GM19035 (cell line): ENCODE data around the gene ONECUT3.

Experiments used
- ATAC-seq: cut with Tn5 transposase; IDR thresholded peaks from one replicate; pipeline ENCODE4 v1.9.1; 2021; ENCODE audit not compliant: unreplicated experiment

Gene ONECUT3

DNA sequence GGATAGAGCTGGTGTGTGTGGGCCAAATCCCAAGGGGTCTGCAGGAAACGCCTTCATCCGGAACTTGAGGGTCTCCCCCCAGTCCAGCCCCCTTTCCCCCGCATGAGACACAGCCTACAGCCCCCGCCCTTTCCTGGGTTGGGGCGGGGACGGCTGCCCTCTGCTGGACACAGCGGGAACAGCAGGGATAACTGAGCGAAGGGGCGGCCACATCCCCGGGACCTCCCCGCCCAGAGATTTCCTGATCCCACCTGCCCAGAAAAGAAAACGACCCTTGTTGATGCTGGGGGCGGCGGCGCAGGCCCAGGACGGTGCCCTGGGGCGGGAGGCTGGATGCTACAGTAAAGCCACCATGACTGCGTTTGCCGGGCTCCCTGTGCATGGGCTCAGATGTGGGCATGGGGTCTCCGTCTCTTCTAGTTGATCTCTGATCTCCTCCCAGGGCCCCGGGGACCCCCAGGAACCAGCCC, 14.2 kb downstream of the ONECUT3 start:
- ATAC-seq, result no peak

GRCh38 chr19:1768248-1768647, 14.9 kb downstream of the ONECUT3 start:
- ATAC-seq, result no peak

DNA sequence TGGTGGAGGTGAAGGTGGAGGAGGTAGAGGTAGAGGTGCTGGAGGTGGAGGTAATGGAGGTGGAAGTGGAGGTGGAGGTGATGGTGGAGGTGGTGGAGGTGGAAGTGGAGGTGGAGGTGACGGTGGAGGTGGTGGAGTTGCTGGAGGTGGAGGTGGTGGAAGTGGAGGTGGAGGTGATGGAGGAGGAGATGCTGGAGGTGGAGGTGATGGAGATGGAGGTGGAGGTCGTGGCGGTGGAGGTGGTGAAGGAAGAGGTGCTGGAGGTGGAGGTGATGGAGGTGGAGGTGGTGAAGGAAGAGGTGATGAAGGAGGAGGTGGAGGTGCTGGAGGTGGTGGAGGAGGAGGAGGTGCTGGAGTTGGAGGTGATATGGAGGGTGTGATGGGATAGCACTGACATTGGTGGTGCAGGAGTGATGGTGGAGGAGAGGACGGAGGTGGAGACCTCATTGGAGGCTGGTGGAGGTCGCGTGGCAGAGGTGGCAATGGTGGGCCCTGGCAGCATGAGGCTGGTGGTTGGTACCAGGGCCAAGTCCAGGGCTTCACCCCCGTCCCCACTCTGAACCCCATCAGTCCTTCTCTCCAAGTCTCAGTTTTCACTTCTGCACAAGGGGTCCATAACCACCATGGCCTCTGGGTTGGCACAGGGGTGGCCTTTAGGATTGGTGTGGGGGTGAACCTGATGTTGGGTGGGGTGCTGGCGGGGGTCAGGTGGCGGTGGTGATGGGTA, 15.8 kb downstream of the ONECUT3 start:
- no peak for ATAC-seq

- ATAC-seq, result no peak
These were observed 16.3 kb downstream of the ONECUT3 start for GRCh38 chr19:1769645-1769985.

DNA sequence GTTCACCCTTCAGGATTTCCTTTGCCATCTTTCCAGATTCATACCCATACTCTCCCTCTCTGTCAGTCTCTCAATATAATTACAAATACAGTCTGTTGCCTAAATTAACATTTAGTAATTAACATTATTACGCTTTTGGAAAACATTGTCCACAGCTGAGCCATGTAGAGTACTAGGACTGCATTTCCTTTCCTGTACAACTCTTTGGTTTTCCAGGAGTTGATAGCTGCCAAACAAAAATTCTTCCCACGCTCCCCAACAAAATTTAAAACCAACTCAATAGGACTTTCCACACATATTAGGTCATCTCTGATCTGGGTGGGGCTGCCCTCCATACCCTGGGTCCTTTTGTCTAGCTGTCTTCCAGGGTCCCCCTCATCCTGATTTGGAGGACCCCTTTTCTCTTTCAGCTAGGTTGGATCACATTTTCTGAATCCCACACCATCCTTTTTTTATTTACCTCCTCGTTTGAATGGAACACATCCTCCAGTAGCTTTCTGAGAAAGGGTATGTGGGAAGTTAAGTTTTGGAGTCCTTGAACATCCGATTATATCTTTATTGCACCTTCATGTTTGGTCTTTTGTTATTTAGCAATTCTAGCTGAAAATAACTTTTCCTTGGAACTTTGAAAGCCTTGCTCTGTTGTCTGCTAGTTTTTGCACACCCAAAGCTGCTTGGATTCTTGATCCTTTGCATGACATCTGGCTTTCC, 17.7 kb downstream of the ONECUT3 start:
- ATAC-seq, result no peak

DNA sequence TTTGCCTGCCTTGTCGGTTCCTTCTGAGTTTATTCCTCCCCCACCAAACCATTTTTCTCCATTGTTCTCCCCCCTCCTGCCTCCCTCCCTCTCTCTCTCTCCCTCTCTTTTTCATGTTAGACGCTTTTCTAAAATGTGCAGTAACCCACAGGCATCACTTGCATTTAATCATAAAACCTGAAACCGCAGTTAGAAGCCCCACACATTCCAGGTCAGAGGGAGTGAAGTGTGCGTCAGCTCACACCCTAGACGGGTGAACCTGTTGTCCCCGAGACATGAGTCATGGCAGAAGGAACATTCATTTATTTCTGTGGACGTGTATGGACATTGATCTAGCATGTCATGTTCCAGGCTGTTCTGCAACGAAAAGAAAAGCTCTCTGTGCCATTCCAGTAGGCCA, 19.9 kb downstream of the ONECUT3 start:
- ATAC-seq, result no peak

- ATAC-seq, result no peak
These were observed 21.9 kb downstream of the ONECUT3 start for GRCh38 chr19:1774989-1775772.

- no peak for ATAC-seq
These were observed 22.8 kb downstream of the ONECUT3 start for GRCh38 chr19:1775951-1776605.

DNA sequence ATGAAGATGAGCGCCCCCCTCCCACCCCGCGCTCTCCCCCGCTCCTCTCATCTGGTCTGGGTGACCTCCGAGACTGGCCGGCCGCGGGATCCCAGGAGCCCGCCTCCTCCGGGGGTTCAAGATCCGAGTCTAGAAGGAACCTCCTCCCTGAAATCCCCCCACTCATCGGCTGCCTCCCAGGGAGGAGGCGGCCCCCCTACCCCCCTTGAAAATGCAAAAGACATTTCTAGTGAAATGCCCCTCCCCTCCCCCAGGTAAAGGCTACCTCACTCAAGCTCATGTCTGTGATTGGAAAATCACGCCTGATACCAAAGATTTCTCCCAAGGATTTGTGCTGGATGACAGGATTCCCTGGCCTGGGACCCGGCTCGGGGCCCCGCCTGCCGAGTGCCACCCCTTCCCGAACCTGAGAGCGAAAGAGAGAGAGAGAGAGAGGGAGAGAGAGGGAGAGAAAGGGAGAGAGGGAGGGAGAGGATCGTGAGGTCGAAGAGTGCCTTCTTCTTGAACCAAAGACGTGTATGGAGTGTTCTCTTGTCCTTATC, 23.4 kb downstream of the ONECUT3 start:
- no peak for ATAC-seq

DNA sequence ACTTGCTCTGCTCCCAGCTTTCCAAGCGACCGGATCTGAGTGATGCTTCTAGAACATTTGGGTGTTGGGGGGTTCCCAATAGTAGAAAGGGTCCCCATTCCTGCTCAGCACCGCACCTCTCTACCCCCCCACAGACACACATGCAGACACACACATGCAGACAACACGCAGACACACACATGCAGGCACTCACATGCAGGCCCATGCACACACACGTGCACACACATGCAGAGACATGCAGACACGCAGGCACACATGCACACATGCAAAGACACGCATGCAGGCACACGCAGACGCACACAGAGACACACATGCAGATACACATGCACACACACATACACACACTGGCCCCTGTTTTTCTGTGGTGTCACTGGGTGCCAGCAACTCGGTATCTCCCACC, 23.8 kb downstream of the ONECUT3 start:
- ATAC-seq, result no peak

- no peak for ATAC-seq
These were observed 26.3 kb downstream of the ONECUT3 start for GRCh38 chr19:1779574-1779973.

- no peak for ATAC-seq
These were observed 27.1 kb downstream of the ONECUT3 start for GRCh38 chr19:1780272-1780958.

DNA sequence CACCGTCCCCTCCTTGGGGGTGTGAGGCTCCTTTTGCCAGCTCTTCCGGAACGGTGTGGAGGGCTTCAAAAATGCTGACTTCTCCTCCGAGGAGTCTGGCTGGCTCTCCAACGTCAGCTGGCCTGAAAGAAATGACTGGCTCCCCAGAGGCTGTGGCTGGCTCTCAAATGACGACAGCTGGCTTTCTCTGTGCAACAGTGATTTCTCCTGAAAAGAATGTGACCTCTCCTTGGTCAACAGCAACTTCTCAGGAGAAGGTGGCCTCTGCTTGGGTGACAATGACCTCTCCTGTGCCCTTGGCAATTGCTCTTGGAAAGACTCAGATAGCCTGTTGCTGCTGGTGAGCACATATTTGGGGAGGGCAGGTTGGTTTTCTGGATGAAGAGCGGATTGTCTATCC, 29.2 kb downstream of the ONECUT3 start:
- ATAC-seq, result no peak

- no peak for ATAC-seq
These were observed 30.0 kb downstream of the ONECUT3 start for GRCh38 chr19:1783354-1783753.

- no peak for ATAC-seq
These were observed 30.6 kb downstream of the ONECUT3 start for GRCh38 chr19:1783874-1784273.

DNA sequence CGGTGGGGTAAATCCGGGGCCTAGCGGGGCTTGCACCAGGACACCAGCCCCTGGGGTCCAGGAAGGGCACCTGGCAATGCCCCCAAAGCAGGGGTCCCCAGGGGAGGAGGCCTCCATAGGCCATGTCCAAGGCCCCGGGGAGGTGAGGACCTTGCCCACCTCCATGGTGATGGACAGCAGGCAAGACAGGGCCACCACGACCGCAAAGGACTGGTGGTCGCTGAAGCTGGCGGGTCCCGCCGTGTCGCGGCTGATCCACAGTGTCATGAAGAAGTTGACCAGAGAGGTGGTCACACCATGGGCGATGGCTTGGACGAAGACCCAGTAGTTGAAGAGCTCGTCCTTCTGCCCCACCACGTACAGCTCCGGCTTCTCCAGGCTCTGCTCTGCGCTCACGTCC, 32.0 kb downstream of the ONECUT3 start:
- ATAC-seq, result no peak

DNA sequence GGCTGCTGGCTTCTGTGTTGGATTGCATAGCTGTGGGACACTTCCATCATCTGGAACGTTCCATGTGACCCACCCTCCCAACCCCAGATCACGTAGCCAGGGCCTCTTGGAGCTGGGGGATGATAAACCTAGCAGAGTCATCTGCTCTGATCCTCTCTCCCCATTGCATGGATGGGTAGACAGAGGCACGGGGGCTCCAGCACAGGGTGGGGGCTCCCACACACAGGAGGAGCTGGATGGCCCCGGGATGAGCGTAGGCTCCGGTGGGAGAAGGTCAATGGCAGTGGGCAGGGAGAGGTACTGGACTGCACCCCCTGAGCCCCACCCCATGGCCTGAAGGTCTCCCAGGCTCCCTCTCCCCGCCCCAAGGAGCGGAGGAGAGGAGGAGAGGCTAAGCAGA, 33.4 kb downstream of the ONECUT3 start:
- no peak for ATAC-seq

DNA sequence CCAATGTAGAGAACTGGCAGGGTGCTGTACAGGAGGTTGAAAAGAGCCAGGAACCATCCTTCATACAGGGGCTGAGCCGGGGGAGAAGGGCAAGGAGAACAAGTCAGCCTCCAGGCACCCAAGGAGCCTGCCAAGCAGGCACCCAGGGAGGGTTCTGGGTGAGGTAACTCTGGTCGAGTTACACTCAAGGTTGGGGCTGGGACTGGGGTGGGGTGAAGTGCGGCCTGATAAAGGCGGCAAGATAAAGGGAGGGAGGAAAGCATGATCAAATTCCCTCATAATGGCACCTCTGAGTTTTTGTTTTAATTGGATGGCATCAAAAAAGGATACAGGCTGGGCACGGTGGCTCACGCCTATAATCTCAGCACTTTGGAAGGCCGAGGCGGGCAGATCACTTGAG, 33.8 kb downstream of the ONECUT3 start:
- no peak for ATAC-seq

GRCh38 chr19:1789261-1790041, 36.1 kb downstream of the ONECUT3 start:
- no peak for ATAC-seq
